GM18517 (cell line): ENCODE results near the gene ARHGAP27.
"Not testable (repeated sequence)": the region's sequence is repeated elsewhere in the genome, so short reads cannot be mapped to it uniquely, and the experiment has no call there.

Experiments used
- ATAC-seq: cut with Tn5 transposase; IDR thresholded peaks from one replicate; pipeline ENCODE4 v1.9.1; 2021; ENCODE audit warnings: mild to moderate bottlenecking, moderate library complexity; ENCODE audit not compliant: unreplicated experiment

The ARHGAP27 gene

DNA sequence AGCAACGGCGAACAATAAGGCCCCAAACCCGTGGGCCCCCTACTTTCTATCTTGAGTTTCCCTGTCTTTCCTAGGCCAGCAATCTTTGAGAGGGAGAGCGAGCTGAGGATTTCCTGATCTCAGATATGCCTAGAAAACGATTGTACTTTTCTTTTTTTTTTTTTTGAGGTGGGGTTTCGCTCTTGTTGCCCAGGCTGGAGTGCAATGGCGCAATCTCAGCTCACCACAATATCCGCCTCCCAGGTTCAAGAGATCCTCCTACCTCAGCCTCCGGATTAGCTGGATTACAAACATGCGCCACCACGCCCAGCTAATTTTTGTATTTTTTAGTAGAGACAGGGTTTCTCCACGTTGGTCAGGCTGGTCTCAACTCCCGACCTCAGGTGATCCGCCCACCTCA lies 15.0 kb upstream of the ARHGAP27 start:
- ATAC-seq: not testable (repeated sequence)

DNA sequence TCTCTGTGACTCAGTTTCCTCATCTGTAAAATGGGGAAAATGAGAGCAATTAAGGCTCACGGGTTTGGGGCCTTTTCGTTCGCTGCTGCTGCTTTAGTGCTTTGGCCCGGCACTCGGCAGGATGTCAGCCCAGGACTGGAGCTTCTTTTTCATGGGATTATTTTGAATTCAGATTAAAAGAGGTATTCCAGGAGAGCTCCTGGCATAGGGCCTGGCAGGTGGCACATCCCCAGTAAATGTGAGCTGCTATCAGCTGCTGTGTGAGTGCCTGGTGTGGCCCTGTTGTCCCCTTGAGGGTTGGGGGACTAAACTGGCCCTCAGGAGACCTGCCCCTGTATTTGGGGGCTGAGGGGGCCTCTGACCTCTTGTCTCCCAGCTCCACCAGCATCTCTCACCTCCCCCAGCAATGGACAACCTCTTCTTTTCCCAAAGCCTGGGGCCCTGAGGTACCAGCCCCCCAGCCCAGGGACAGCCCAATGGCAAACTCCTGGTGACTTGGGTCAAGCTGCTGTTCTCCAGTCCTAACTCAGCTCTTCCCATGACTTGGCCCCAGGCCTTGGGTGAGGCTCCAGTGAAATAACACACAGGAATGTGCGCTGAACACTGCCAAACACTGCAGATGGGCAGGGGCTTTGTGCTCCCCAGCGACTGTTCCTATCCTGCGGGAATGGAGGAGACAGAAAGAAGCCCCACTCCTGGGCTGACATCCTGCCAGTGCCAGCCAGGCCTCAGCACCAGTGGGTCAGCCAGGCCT lies 14.4 kb upstream of the ARHGAP27 start:
- ATAC-seq: not testable (repeated sequence)

- ATAC-seq: not testable (repeated sequence)
These were observed 13.5 kb upstream of the ARHGAP27 start for GRCh38 chr17:45445901-45446743.

DNA sequence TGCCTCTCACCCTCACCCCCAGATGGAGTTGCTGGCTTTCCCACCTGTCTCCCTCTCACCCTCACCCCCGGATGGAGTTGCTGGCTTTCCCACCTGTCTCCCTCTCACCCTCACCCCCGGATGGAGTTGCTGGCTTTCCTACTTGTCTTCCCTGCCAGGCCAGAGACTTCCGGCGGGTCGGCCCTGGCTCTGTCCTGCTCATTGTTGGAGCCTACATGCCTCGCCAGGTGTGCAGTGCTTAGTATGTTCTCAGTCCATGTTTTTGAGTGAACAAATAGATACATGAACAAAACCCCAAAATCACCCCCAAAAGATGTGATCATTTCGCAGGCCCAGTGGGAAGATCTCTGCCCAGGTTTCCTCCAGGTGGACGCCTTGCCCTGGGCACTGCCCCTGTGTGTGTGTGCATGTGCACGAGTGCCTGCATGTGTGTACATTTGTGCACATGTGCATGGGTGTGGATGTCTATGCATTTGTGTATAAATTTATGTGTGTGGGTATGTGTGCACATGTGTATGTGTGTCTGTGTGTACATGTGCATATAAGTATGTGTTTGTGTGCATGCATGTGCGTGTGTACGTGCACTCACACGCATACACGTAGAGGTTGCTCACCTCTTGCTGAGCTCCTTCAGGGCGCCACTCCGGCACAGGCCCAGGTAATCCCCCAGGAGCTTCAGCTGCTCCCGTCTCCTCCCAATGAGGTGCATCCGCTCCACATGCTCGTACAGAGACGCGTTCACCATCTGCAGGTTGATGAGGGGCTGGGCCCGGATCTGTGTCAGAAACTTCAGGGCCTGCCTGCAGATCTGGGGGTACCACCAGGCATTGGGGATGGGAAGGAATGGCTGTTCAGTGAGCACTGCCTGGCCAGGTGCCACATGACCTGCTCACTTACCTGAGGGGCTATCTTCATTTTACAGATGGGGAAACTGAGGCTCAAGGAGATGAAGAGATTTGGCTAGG lies 12.5 kb upstream of the ARHGAP27 start:
- not testable (repeated sequence) for ATAC-seq

- not testable (repeated sequence) for ATAC-seq
These were observed 11.6 kb upstream of the ARHGAP27 start for GRCh38 chr17:45444301-45444700.

DNA sequence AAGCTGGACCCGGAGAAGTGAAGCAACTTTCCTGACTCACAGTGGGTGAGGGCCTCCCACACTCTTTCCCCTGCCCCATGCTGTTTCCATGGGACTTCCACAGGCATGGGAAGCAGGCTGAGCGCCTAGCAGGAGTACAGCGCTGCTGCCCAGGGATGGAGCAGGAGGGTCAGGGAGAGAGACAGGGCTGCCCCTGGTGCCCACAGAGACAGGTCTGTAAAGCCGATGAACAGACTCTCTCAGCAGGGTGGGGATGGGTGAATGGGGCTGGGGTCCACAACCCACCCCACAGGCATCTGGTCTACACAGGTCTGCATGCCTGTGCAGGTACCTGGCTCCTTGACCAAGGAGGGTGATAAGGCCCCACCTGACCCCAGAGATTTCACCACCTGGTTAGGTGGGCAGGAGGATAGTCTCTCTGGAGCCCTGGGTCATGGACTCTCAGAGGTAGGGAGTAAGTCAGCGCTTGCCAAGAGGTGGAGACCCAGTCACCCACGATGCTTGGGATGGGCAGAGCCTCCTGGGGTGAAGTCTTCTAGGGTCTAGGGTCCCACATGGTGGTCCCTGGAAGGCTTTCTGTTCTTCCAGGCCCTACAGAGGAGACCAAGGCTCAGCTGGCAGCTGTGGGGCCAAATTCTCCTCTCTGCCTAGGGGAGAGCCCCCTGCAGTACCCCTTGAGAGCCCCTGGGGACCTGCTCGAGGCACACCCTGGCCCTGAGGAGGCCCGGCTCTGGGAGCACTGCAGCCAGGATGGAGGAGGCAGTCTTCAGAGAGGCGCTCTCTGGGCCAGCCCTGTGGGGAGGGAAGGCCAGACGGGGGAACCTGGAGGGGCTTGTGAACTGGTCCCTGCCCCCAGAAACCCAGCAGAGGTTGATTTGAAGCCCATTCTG lies 10.9 kb upstream of the ARHGAP27 start:
- ATAC-seq: not testable (repeated sequence)

GRCh38 chr17:45441526-45442310 lies 9.0 kb upstream of the ARHGAP27 start:
- no peak for ATAC-seq

- ATAC-seq: peak; percentile 82
These were observed 8.3 kb upstream of the ARHGAP27 start for GRCh38 chr17:45440839-45441515.

- ATAC-seq: no peak
These were observed 7.6 kb upstream of the ARHGAP27 start for GRCh38 chr17:45440161-45440778.

DNA sequence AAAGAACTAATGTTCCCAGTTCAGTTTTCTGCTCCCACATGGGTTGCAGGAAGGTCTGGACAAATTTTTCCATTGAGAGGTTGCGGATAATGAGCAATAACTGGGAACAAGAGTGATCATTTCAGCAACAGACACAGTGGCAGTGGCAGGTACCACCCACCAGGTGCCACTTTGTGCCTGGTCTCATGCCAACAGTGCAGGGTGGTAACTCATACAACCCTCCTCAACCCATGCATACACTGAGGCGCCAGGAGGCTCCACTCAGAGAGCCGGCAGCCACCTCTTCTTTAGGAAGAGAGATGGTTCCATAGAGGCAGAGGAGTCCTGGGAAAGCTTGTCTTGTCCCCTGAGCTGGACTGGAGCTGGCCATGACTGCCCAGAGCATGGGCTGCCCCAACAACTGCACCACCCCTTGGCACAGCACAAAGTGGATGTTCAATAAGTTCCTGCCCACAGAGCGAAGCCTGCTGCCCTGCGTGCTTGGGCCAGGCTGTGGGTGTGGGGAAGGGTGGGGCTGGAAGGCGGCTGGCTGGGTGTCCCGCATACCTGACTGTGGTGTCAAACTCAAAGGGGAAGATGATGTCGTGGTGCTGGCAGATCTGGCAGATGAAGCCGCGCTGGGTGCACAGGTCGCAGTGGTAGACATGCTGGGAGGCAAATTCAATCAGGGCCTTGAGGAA lies 6.4 kb upstream of the ARHGAP27 start:
- no peak for ATAC-seq

DNA sequence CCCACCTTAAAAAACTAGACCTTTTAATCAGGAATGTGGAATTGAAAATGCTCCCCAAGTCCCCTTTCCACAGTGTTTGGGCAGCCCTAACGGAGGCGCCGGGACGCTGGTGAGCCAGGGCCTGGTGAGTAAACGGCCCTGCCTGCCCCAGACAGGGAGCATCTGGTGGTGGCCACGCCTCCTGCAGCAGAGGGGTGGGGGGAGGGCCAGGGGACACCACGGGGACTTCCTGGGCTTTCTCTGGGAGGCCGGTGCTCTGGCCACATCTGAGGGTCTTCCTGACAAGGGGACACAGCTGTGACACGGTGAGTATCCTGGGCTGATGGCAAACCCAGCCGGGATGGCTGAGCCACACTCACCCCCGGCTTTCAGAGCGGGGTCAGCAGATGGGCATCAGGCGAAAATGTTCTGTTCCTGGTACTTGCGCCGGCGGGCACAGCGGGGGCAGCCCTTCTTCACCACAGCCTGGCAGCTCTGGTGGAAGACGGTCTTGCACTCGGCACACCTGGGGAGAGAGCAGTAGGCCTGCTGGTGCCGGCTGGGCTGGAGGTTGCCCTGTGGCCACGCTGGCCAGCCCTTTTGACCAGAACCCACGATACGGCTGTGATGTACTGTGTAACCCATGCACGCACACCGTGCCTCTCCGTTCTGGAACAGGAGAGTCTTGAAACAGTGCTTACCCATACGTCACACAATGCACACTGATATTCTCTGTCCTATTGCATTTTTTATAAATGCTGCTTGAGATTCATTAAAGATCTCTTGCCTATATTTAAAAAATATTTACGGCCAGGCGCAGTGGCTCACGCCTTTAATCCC lies 5.0 kb upstream of the ARHGAP27 start:
- ATAC-seq: no peak

DNA sequence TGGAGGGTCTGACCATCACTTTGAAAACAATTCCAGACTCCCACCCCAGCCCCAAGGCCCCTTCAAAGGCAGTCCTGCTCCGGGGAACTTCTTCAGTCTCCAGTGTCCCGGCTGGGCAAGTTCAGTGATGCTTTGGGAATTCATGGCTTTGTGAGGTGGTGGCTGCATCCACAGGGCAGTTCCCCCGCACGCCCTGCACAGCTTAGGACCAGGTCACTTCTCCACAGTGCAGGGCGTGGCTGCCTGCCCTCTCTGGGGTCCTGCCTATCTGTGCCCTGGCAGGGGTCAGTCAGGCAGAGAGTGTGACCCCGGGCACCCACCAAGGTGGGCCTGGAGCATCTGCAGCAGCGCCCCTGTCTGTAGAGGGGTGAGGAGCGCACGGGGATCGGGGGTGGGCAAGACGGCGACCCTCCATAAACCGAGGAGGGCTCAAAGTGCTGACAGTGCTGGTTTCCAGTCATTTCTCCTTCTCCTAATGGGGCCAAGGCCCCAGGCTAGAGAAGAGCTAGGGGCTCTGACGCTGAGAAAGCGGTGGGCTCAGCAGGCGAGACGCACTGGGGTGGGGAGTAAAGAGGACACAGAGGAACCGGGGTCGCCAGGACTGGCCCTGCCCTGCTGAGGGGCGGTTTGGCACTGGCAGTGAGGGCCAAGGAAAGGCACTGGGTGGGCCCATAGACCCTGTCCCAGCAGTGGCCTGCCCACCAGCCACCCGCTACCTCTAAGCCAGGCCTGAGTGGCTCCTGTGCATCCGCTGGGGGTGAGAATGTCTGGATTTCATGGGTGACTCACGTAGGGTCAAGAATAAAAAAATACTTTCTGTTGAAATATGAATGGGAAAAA lies 4.2 kb upstream of the ARHGAP27 start:
- ATAC-seq: no peak

- no peak for ATAC-seq
These were observed 3.5 kb upstream of the ARHGAP27 start for GRCh38 chr17:45436161-45436560.

DNA sequence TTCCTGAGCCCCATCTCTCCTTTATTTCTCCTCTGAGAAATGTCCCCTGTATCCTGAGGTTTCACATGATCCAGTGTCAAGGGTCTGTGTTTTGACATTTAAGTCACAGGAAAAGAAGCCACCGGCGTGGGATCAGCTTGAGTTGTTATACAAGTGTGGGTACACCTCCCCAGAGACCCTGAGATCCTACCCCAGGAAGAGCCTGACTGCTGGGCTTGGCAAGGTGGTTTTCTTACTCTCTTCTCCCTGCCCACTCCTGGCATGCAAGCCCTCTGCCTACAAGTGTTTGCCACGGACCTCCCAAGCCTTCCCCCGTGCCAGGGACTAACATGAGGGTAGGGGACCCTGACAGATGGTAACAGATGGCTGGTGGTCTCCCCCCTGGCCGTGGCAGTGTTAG lies 2.8 kb upstream of the ARHGAP27 start:
- ATAC-seq: no peak

- ATAC-seq: no peak
These were observed 477 bp upstream of the ARHGAP27 start for GRCh38 chr17:45433159-45433535.
